ENCODE measurements around the gene GCGR.
A peak's percentile ranks its signal among the peaks of the same experiment; 100 is the strongest.

The GCGR gene

GRCh38 chr17:81845361-81845760 is 41.4 kb downstream of the GCGR start:
- H3K4me3 ChIP-seq (ENCODE audit: low read length) = no peak overlapping the region
- H3K9ac ChIP-seq (ENCODE audit: low read depth, low read length) = no peak overlapping the region
- no peak overlapping the region for H3K4me2 ChIP-seq (ENCODE audit: low read length)
- peaks cover 15% of the 10 kb centered on the region for H3K4me1 ChIP-seq (ENCODE audit: control insufficient read depth, insufficient read depth, low read length)
- H3K9me3 ChIP-seq (replicated peaks; ENCODE audit: low read length) = no peaks in the 10 kb centered on the region
- no peaks in the 10 kb centered on the region for H3K27me3 ChIP-seq (ENCODE audit: control insufficient read depth, insufficient read depth, low read length)
- peaks cover 61% of the 10 kb centered on the region for H3K36me3 ChIP-seq (ENCODE audit: insufficient read depth, low read length)

GRCh38 chr17:81845881-81846742 is 42.2 kb downstream of the GCGR start:
- Histone ChIP-seq H3K9ac (ENCODE audit: low read depth, low read length) (no peak overlapping the region), H3K27me3 (ENCODE audit: control insufficient read depth, insufficient read depth, low read length) (no peaks in the 10 kb centered on the region), H3K9me3 (replicated peaks; ENCODE audit: low read length) (no peaks in the 10 kb centered on the region), H3K4me1 (ENCODE audit: control insufficient read depth, insufficient read depth, low read length) (peaks cover 11% of the 10 kb centered on the region), H3K4me2 (ENCODE audit: low read length) (no peak overlapping the region), H3K4me3 (ENCODE audit: low read length) (no peak overlapping the region), H3K36me3 (ENCODE audit: insufficient read depth, low read length) (peaks cover 65% of the 10 kb centered on the region)

- peaks cover 9% of the 10 kb centered on the region for H3K4me1 ChIP-seq (ENCODE audit: control insufficient read depth, insufficient read depth, low read length)
- H3K36me3 ChIP-seq (ENCODE audit: insufficient read depth, low read length) = peaks cover 71% of the 10 kb centered on the region
- no peaks in the 10 kb centered on the region for H3K27me3 ChIP-seq (ENCODE audit: control insufficient read depth, insufficient read depth, low read length)
- no peak overlapping the region for H3K4me3 ChIP-seq (ENCODE audit: low read length)
- H3K9me3 ChIP-seq (replicated peaks; ENCODE audit: low read length) = no peaks in the 10 kb centered on the region
- H3K9ac ChIP-seq (ENCODE audit: low read depth, low read length) = no peak overlapping the region
- no peak overlapping the region for H3K4me2 ChIP-seq (ENCODE audit: low read length)
Observed at GRCh38 chr17:81846743-81847689, 43.1 kb downstream of the GCGR start.

GRCh38 chr17:81849457-81849856 is 45.5 kb downstream of the GCGR start:
- H3K36me3 ChIP-seq (ENCODE audit: insufficient read depth, low read length) = peaks cover 71% of the 10 kb centered on the region
- H3K4me1 ChIP-seq (ENCODE audit: control insufficient read depth, insufficient read depth, low read length) = no peaks in the 10 kb centered on the region
- no peak overlapping the region for H3K9ac ChIP-seq (ENCODE audit: low read depth, low read length)
- H3K27me3 ChIP-seq (ENCODE audit: control insufficient read depth, insufficient read depth, low read length) = no peaks in the 10 kb centered on the region
- no peak overlapping the region for H3K4me3 ChIP-seq (ENCODE audit: low read length)
- no peak overlapping the region for H3K4me2 ChIP-seq (ENCODE audit: low read length)
- H3K9me3 ChIP-seq (replicated peaks; ENCODE audit: low read length) = no peaks in the 10 kb centered on the region

- Histone ChIP-seq H3K36me3 (ENCODE audit: insufficient read depth, low read length) (peaks cover 68% of the 10 kb centered on the region), H3K4me1 (ENCODE audit: control insufficient read depth, insufficient read depth, low read length) (peaks cover 11% of the 10 kb centered on the region), H3K4me2 (ENCODE audit: low read length) (no peak overlapping the region), H3K27me3 (ENCODE audit: control insufficient read depth, insufficient read depth, low read length) (no peaks in the 10 kb centered on the region), H3K9me3 (replicated peaks; ENCODE audit: low read length) (no peaks in the 10 kb centered on the region), H3K4me3 (ENCODE audit: low read length) (no peak overlapping the region), H3K9ac (ENCODE audit: low read depth, low read length) (no peak overlapping the region)
Observed at GRCh38 chr17:81851423-81851822, 47.5 kb downstream of the GCGR start.

DNA sequence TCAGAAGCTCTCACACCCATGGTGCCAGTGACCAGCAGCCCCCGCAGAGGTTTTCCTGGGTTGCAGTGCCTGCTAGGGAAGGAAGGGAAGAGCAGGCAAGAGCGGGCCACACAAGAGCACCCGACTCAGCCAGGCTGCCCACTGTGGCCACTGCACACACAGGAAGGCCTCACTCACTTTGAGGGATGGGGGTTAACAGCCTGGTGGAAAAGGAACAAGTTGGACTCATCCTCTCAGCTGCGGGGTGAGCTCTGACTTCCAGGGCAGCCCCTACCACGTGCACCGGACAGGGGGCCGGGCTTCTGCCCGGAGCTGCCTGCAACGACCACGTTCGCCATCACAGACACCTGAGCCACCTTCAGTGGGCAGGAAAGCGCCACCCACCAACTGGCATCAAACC is 48.3 kb downstream of the GCGR start:
- Histone ChIP-seq H3K4me3 (ENCODE audit: low read length) (no peak overlapping the region), H3K4me2 (ENCODE audit: low read length) (no peak overlapping the region), H3K36me3 (ENCODE audit: insufficient read depth, low read length) (peaks cover 61% of the 10 kb centered on the region), H3K4me1 (ENCODE audit: control insufficient read depth, insufficient read depth, low read length) (peaks cover 11% of the 10 kb centered on the region), H3K9ac (ENCODE audit: low read depth, low read length) (no peak overlapping the region), H3K9me3 (replicated peaks; ENCODE audit: low read length) (no peaks in the 10 kb centered on the region), H3K27me3 (ENCODE audit: control insufficient read depth, insufficient read depth, low read length) (no peaks in the 10 kb centered on the region)

GRCh38 chr17:81854974-81855774 is 51.2 kb downstream of the GCGR start:
- H3K4me1 ChIP-seq (ENCODE audit: control insufficient read depth, insufficient read depth, low read length) = peaks cover 31% of the 10 kb centered on the region
- peaks cover 73% of the 10 kb centered on the region for H3K36me3 ChIP-seq (ENCODE audit: insufficient read depth, low read length)
- H3K27me3 ChIP-seq (ENCODE audit: control insufficient read depth, insufficient read depth, low read length) = no peaks in the 10 kb centered on the region
- H3K4me2 ChIP-seq (ENCODE audit: low read length) = peak overlapping the region; percentile 19
- no peak overlapping the region for H3K9ac ChIP-seq (ENCODE audit: low read depth, low read length)
- H3K4me3 ChIP-seq (ENCODE audit: low read length) = no peak overlapping the region
- H3K9me3 ChIP-seq (replicated peaks; ENCODE audit: low read length) = no peaks in the 10 kb centered on the region

GRCh38 chr17:81858170-81858966 is 54.4 kb downstream of the GCGR start:
- Histone ChIP-seq H3K27me3 (ENCODE audit: control insufficient read depth, insufficient read depth, low read length) (no peaks in the 10 kb centered on the region), H3K4me2 (ENCODE audit: low read length) (peak overlapping the region; percentile 96), H3K4me3 (ENCODE audit: low read length) (peak overlapping the region; percentile 95), H3K9ac (ENCODE audit: low read depth, low read length) (peak overlapping the region; percentile 90), H3K9me3 (replicated peaks; ENCODE audit: low read length) (no peaks in the 10 kb centered on the region), H3K36me3 (ENCODE audit: insufficient read depth, low read length) (peaks cover 54% of the 10 kb centered on the region), H3K4me1 (ENCODE audit: control insufficient read depth, insufficient read depth, low read length) (peaks cover 40% of the 10 kb centered on the region)

DNA sequence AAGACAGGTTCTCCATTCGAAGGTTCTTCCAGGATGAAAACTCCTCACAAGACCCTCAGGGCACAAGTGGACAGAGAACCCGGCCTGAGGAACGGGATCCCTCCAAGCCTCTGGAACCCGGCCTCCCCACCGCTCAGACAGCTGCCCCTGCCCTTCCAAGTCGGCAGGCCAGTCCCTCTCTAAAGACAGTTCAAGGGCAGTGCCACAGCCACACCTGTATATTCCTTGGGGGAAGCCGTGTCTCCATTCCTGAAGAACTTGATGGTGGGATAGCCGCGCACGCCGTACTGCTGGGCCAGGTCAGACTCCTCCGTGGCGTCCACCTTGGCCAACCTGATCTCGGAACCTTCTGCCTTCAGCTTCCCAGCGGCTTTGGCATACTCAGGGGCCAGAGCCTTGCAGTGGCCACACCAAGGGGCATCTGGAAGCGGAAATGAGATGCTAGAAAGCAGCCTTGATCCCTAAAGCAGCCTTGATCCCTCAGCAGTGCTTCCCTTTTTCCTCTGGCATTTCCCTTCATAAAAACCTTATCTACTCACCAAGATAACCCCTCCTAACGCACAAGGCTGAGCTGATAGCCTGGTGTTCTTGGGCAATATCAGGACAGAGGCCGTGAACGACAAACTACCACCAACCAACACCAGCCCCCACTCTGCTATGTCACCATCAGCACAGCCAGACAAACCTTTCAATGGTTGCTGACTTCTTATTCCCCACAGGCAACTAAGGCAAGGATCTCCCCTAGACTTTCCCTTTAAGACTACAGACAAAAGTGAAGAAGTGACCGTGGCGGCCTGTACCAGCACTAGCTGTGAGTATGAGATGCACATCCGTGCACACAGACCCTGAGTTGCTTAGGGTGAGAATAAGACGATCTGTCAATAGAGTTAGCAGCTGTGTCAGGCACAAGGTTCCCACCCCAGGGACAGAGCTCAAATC is 55.3 kb downstream of the GCGR start:
- Histone ChIP-seq H3K9ac (ENCODE audit: low read depth, low read length) (peak overlapping the region; percentile 90), H3K4me3 (ENCODE audit: low read length) (peak overlapping the region; percentile 95), H3K36me3 (ENCODE audit: insufficient read depth, low read length) (peaks cover 51% of the 10 kb centered on the region), H3K27me3 (ENCODE audit: control insufficient read depth, insufficient read depth, low read length) (no peaks in the 10 kb centered on the region), H3K4me2 (ENCODE audit: low read length) (peak overlapping the region; percentile 96), H3K9me3 (replicated peaks; ENCODE audit: low read length) (no peaks in the 10 kb centered on the region), H3K4me1 (ENCODE audit: control insufficient read depth, insufficient read depth, low read length) (peaks cover 40% of the 10 kb centered on the region)

Data from skeletal muscle satellite cell (primary cell).